ENCODE measurements around the gene IGFBP6. TPM values are rescaled to one million over a fixed set of nuclear protein-coding genes. Genes with fewer than 3 reads are reported as not detected.

The IGFBP6 gene
- total RNA-seq, 1 experiment from 2014 or later, result 6.4 TPM

DNA sequence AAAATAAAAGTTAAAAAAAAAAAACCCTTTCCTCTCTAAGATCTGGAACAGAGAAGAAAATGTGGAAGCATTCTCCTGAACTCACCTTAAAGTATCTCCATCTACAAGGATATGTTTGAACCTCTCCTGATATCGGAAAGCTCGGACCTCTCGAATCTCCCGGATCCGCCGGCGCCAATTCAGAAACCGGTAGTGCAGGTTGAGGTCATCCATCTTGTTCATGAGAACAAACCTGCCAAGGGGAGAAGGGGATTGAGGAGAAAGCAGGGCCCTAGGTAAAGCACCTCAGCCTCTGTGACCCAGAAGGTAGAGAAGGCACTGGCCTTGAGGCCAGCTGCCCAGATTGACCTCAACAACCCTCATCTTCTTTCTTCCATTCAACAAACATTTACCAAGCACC lies 20.4 kb upstream of the IGFBP6 start (continued):
- TF ChIP-seq, protein P1, sequence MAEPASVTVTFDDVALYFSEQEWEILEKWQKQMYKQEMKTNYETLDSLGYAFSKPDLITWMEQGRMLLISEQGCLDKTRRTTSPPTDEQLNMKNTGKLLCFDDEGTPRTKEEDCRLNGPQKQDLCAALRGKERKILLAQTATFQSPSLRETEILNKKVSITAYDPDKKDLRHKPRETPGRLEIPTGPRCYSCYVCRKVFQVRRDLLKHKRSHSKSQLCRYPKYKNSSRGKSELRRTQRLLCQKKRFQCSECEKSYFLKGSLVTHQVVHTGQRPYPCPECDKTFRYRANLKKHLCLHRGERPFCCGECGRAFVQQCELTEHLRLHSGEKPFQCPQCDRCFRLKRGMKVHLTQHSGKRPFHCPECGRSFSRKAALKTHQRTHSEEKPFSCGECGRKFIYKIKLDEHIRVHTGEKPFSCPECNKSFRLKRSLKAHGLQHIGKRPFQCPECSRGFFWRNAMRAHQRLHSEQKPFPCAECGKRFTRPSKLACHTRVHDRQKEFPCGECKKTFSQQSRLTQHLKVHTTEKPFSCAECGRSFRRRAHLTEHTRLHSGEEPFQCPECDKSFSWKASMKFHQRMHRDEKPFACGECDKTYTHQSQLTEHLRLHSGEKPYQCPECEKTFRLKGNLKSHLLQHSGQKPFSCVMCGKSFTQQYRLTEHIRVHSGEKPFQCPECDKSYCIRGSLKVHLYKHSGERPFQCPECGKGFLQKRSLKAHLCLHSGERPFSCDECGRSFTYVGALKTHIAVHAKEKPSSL (CRISPR knock-in tag; conservative IDR thresholded peaks at IDR 0.05), result no peak
- no peak for TF ChIP-seq ZNF671 (CRISPR knock-in tag; IDR thresholded peaks at IDR 0.05)
- TF ChIP-seq, protein P2, sequence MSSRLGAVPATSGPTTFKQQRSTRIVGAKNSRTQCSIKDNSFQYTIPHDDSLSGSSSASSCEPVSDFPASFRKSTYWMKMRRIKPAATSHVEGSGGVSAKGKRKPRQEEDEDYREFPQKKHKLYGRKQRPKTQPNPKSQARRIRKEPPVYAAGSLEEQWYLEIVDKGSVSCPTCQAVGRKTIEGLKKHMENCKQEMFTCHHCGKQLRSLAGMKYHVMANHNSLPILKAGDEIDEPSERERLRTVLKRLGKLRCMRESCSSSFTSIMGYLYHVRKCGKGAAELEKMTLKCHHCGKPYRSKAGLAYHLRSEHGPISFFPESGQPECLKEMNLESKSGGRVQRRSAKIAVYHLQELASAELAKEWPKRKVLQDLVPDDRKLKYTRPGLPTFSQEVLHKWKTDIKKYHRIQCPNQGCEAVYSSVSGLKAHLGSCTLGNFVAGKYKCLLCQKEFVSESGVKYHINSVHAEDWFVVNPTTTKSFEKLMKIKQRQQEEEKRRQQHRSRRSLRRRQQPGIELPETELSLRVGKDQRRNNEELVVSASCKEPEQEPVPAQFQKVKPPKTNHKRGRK (CRISPR knock-in tag; IDR thresholded peaks at IDR 0.05; ENCODE audit: borderline replicate concordance), result no peak
- TF ChIP-seq, protein P3, sequence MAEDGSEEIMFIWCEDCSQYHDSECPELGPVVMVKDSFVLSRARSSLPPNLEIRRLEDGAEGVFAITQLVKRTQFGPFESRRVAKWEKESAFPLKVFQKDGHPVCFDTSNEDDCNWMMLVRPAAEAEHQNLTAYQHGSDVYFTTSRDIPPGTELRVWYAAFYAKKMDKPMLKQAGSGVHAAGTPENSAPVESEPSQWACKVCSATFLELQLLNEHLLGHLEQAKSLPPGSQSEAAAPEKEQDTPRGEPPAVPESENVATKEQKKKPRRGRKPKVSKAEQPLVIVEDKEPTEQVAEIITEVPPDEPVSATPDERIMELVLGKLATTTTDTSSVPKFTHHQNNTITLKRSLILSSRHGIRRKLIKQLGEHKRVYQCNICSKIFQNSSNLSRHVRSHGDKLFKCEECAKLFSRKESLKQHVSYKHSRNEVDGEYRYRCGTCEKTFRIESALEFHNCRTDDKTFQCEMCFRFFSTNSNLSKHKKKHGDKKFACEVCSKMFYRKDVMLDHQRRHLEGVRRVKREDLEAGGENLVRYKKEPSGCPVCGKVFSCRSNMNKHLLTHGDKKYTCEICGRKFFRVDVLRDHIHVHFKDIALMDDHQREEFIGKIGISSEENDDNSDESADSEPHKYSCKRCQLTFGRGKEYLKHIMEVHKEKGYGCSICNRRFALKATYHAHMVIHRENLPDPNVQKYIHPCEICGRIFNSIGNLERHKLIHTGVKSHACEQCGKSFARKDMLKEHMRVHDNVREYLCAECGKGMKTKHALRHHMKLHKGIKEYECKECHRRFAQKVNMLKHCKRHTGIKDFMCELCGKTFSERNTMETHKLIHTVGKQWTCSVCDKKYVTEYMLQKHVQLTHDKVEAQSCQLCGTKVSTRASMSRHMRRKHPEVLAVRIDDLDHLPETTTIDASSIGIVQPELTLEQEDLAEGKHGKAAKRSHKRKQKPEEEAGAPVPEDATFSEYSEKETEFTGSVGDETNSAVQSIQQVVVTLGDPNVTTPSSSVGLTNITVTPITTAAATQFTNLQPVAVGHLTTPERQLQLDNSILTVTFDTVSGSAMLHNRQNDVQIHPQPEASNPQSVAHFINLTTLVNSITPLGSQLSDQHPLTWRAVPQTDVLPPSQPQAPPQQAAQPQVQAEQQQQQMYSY (CRISPR knock-in tag; IDR thresholded peaks at IDR 0.05), result no peak
- no peak for TF ChIP-seq TEAD4 (CRISPR knock-in tag; IDR thresholded peaks at IDR 0.05)

DNA sequence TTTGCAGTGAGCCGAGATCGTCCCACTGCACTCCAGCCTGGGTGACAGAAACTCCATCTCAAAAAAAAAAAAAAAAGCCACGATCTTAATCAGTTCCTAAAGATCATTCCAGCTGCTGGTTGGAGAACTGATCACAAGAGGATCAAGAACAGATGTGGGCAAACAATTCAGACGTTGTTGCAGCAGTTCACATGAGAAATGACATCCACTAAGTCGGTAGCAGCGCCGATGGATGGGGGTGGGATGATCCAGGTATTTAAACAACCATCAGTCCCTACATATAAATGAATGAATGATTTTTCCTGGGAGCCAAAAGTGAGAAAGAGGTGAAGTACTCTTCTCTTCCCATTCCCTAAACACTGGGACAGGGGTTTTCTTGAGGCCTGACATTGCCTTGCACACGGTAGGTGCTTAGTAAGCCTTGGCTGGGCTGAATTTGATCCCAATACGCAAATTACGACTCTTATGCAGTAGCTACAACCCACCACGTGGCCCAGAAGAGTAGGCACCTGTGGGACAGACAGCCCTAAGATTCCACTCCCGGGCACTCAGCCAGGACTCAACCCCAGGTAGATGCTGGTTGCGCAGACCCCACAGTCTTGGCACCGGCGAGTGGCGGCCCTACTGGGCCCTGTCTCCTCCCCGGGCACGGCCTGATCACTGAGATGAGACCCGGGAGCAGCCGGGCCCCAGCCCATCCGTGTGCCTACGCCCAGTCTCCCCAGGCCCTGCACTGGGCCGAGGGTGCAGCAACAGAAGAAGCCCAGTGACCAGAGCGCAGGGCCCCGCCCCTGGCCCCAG lies 18.8 kb upstream of the IGFBP6 start:
- POLR2A ChIA-PET, result interaction anchor here (0.6 to 1.9 kb wide), 13 partner anchors 8 to 138 kb away, joined by 3 to 5 read pairs (median 3); partner anchors contain the start of genes CSAD, EIF4B, IGFBP6 and ZNF740
- Mint-ChIP-seq H3K9me3 (no peaks in the 10 kb centered on the region), H3K36me3 (peaks cover 12% of the 10 kb centered on the region; the same call in 1 of the 2 replicates), H3K4me1 (peaks cover 13% of the 10 kb centered on the region), H3K27ac (peak overlapping the region; percentile 34; the same call in 1 of the 2 replicates), H3K27me3 (ENCODE audit: low read depth) (peaks cover 40% of the 10 kb centered on the region), H3K4me3 (peak overlapping the region; percentile 85)
- ATAC-seq (peak; percentile 9; the same call in 1 of the 2 replicates), DNase-seq (ENCODE audit: low spot score) (no peak)
- CTCF ChIA-PET, result interaction anchor here (0.6 to 3.7 kb wide), 28 partner anchors 8 to 303 kb away, joined by 3 to 80 read pairs (median 6); partner anchors contain the start of genes AAAS, CSAD, ESPL1 and IGFBP6
- TF ChIP-seq SMAD4 (CRISPR knock-in tag; IDR thresholded peaks at IDR 0.05) (no peak), NR2C2 (CRISPR knock-in tag; IDR thresholded peaks at IDR 0.05) (no peak), FOXJ3 (CRISPR knock-in tag; IDR thresholded peaks at IDR 0.05; ENCODE audit: borderline replicate concordance) (no peak), CBFB (CRISPR knock-in tag; IDR thresholded peaks at IDR 0.05; ENCODE audit: low read depth) (no peak), NFE2L1 (CRISPR knock-in tag; IDR thresholded peaks at IDR 0.05) (no peak)
- TF ChIP-seq, protein P4, sequence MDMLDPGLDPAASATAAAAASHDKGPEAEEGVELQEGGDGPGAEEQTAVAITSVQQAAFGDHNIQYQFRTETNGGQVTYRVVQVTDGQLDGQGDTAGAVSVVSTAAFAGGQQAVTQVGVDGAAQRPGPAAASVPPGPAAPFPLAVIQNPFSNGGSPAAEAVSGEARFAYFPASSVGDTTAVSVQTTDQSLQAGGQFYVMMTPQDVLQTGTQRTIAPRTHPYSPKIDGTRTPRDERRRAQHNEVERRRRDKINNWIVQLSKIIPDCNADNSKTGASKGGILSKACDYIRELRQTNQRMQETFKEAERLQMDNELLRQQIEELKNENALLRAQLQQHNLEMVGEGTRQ (CRISPR knock-in tag; IDR thresholded peaks at IDR 0.05), result peak; percentile 59
- TF ChIP-seq, protein P5, sequence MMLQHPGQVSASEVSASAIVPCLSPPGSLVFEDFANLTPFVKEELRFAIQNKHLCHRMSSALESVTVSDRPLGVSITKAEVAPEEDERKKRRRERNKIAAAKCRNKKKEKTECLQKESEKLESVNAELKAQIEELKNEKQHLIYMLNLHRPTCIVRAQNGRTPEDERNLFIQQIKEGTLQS (CRISPR knock-in tag; conservative IDR thresholded peaks at IDR 0.05), result no peak
- TF ChIP-seq, protein P6, sequence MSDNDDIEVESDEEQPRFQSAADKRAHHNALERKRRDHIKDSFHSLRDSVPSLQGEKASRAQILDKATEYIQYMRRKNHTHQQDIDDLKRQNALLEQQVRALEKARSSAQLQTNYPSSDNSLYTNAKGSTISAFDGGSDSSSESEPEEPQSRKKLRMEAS (CRISPR knock-in tag; IDR thresholded peaks at IDR 0.05), result peak; percentile 13; the same call in 1 of the 2 replicates
- TF ChIP-seq, protein P7, sequence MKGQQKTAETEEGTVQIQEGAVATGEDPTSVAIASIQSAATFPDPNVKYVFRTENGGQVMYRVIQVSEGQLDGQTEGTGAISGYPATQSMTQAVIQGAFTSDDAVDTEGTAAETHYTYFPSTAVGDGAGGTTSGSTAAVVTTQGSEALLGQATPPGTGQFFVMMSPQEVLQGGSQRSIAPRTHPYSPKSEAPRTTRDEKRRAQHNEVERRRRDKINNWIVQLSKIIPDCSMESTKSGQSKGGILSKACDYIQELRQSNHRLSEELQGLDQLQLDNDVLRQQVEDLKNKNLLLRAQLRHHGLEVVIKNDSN (CRISPR knock-in tag; IDR thresholded peaks at IDR 0.05), result peak; percentile 54; the same call in 1 of the 2 replicates
- TF ChIP-seq, protein P8, sequence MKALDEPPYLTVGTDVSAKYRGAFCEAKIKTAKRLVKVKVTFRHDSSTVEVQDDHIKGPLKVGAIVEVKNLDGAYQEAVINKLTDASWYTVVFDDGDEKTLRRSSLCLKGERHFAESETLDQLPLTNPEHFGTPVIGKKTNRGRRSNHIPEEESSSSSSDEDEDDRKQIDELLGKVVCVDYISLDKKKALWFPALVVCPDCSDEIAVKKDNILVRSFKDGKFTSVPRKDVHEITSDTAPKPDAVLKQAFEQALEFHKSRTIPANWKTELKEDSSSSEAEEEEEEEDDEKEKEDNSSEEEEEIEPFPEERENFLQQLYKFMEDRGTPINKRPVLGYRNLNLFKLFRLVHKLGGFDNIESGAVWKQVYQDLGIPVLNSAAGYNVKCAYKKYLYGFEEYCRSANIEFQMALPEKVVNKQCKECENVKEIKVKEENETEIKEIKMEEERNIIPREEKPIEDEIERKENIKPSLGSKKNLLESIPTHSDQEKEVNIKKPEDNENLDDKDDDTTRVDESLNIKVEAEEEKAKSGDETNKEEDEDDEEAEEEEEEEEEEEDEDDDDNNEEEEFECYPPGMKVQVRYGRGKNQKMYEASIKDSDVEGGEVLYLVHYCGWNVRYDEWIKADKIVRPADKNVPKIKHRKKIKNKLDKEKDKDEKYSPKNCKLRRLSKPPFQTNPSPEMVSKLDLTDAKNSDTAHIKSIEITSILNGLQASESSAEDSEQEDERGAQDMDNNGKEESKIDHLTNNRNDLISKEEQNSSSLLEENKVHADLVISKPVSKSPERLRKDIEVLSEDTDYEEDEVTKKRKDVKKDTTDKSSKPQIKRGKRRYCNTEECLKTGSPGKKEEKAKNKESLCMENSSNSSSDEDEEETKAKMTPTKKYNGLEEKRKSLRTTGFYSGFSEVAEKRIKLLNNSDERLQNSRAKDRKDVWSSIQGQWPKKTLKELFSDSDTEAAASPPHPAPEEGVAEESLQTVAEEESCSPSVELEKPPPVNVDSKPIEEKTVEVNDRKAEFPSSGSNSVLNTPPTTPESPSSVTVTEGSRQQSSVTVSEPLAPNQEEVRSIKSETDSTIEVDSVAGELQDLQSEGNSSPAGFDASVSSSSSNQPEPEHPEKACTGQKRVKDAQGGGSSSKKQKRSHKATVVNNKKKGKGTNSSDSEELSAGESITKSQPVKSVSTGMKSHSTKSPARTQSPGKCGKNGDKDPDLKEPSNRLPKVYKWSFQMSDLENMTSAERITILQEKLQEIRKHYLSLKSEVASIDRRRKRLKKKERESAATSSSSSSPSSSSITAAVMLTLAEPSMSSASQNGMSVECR (CRISPR knock-in tag; IDR thresholded peaks at IDR 0.05; ENCODE audit: borderline replicate concordance), result 0 out of 2 replicates have a peak, but pooled peaks have one; percentile 57

Data from WTC11 (cell line).